Skeletal muscle tissue (tissue), 2 donors: ENCODE data around the gene ANXA3. TPM values are rescaled to one million over a fixed set of nuclear protein-coding genes. Genes with fewer than 3 reads are reported as not detected.

Experiments used
- small RNA-seq: library from RNA; depleted of rRNA; stranded (forward); fragments of <200 nt; gene quantifications from one replicate; pipeline ENCODE3, GENCODE V24; 2014
- total RNA-seq: library from RNA; depleted of rRNA; stranded (reverse); fragments of >200 nt; gene quantifications from one replicate; pipeline ENCODE4 v1.2.3, GENCODE V29; 2014

The ANXA3 gene
- total RNA-seq, 1 donor from 2014 or later = 14.6 TPM

Small RNAs within 50 kb of the gene (small RNA-seq; reads per million reads assigned to genes)
- gene HIGD1AP13 = not detected
- not detected for gene RF00019

Other genes with a start within 250 kb of the ANXA3 start
- 25.1 TPM for gene BMP2K, start 224.6 kb downstream of the ANXA3 start, total RNA-seq